DMS114 treated with DMSO at 0.1 percent for 48 hours (cell line): ENCODE measurements around the gene TIMM10.
A peak's percentile ranks its signal among the peaks of the same experiment; 100 is the strongest.

Experiments used
- DNase-seq: peaks from one replicate; lab custom pipeline; 2025; ENCODE audit not compliant: unreplicated experiment; lab: John Stamatoyannopoulos, UW

TIMM10 gene, protein sequence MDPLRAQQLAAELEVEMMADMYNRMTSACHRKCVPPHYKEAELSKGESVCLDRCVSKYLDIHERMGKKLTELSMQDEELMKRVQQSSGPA

GRCh38 chr11:57530596-57531507 is at the start of gene TIMM10:
Gene TIMM10 (minus strand): TSS chr11:57530754. CDS start chr11:57530189, 565 bp downstream.
- peak; percentile 89 for DNase-seq

GRCh38 chr11:57574061-57574460 is 43.5 kb upstream of the TIMM10 start:
- no peak for DNase-seq

DNA sequence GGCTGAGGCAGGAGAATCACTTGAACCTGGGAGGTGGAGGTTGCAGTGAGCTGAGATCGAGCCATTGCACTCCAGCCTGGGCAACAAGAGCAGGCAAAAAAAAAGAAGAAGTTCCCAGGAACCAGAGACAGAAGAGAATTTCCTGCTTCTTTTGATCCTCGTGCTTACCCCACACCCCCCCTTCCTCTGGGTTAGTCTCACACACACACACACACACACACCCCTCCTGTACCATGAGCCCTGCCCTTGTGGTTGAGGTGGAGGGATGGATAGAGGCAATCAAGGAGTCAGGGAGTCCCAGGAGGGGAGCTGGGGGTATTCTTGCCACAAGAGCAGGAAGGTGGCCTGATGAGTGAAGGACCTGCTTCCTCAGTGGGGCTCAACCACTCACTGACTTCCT is 41.1 kb upstream of the TIMM10 start:
- DNase-seq, result no peak

- peak; percentile 30 for DNase-seq
These were observed 37.8 kb upstream of the TIMM10 start for GRCh38 chr11:57568330-57568766.

DNA sequence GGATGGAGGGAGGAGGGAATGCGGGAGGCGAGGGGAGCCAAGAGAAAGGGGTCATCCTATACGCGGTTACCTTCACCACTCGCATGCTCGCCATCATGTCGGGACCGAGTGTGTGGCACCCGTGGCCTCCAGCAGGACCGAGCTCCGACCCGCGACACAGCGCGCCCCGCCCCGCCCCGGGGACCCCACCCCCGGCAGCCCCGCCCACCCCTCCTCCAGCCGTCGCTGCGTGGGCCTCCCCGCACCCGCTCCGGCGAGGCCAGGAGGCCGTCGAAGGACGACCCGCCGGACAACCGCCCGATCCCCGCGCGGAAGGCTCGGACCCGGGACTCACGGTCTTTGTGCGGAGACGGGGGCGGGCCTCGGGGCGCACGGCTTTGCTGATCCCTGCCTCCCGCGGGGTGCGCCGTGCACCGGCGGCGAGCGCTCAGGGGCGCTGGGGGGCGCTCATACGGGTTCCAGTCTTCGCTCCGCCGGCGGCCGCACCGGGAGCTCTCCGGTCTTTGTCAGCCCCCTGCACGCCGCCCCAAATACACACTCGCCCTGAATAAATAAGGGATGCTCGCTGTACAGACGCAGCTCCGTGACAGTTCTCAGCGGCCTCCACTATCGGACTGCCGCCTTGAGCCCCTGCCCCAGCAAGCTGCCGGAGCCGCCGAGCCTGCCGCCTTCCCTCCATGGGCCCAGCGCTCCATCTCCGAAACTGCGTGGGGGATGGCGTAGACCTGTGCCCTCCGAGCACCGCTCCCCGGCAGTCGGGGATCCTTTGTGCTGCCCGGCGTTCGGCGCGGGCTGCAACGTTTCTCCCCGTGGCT is 37.2 kb upstream of the TIMM10 start, which contains the start of gene UBE2L6:
UBE2L6 (minus strand) TSS at position 158 of the 815 bp plus-strand sequence; CDS start at position 97, 61 bp downstream.
- DNase-seq, result no peak

- no peak for DNase-seq
These were observed 36.5 kb upstream of the TIMM10 start for GRCh38 chr11:57566905-57567514.

DNA sequence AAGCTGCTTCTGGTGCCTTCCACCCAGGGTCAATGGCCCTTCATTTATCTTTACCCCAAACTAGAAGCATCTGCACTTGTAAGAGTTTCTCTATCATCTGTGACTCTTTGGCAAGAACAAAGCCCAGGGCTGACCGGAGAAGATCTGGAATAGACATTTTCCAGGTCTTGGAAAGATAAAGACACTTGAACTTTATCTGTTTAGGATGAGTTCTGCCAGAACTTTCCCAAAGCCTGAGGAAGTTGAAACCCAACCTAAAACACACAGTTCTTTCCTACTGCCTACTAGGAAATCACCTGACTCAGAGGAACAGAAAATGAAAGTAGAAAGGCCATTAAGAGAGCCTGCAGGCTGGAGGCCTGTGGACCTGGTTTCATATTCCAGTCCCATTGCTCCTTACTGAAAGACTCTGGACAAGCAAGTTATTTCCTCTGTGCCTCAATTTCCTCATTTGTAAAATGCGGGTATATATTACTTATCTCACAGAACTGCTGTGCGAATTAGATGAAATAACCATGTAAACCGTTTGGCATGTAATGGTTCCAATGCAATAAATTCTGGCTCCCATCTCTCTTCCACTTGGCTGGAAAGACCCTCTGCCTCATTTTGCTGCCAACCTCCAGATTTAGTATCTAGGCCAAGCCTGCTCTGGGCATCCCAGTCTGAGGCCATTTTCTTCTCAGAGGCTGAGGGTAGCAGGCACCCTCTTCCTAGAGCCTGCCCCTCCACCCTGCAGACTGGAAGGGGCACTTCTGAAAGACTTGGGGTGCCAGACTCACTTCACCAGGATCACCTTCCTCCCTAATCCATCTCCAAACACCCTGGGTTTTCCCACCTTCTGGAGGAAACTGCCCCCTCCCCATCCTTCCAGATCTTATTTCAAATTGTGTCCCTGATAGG is 35.7 kb upstream of the TIMM10 start:
- no peak for DNase-seq

- DNase-seq, result no peak
These were observed 32.0 kb upstream of the TIMM10 start for GRCh38 chr11:57562596-57562995.

- no peak for DNase-seq
These were observed 29.6 kb upstream of the TIMM10 start for GRCh38 chr11:57560146-57560545.

DNA sequence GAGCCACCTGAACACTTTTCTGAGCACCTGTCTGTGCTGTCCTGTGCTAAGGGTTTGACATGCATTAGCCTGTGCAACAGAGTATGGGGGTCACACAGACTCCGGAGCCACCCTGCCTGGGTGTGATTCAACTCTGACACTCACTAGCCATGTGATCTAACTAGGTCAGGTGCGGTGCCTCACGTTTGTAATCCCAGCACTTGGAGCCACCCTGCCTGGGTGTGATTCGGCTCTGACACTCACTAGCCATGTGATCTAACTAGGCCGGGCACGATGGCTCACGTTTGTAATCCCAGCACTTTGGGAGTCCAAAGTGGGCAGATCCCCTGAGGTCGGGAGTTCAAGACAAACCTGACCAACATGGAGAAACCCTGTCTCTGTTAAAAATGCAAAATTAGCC is 25.5 kb upstream of the TIMM10 start:
- DNase-seq, result no peak

GRCh38 chr11:57555393-57555792 is 24.8 kb upstream of the TIMM10 start:
- no peak for DNase-seq

GRCh38 chr11:57552479-57552878 is 21.9 kb upstream of the TIMM10 start:
- DNase-seq, result no peak

- DNase-seq, result no peak
These were observed 21.4 kb upstream of the TIMM10 start for GRCh38 chr11:57551941-57552340.

- DNase-seq, result no peak
These were observed 19.4 kb upstream of the TIMM10 start for GRCh38 chr11:57549983-57550382.

DNA sequence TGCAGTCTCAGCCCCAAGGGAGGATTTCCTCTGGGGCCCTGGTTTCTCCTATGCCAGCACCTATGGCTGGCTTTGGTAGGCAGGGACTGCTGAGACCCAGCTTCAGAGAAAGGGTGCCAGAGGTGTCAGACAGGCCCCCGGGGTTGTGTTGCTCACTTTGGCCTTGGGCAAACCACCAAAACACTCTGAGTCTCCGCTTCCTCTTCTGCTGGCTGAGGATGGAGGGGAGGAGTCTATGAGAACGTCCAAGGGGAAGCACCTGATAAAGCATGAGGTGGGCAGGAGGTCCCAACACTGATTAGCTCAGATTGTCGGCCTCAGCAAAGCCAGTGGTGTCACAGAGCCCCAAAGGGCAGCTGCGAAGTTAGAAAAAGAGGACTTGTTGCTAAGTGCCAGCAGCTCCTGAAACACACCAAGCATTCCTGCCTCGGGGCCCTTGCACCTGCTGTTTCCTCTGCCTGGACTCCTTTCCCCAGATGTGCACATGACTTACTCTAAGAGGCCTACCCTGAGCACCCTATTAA is 17.4 kb upstream of the TIMM10 start:
- no peak for DNase-seq

DNA sequence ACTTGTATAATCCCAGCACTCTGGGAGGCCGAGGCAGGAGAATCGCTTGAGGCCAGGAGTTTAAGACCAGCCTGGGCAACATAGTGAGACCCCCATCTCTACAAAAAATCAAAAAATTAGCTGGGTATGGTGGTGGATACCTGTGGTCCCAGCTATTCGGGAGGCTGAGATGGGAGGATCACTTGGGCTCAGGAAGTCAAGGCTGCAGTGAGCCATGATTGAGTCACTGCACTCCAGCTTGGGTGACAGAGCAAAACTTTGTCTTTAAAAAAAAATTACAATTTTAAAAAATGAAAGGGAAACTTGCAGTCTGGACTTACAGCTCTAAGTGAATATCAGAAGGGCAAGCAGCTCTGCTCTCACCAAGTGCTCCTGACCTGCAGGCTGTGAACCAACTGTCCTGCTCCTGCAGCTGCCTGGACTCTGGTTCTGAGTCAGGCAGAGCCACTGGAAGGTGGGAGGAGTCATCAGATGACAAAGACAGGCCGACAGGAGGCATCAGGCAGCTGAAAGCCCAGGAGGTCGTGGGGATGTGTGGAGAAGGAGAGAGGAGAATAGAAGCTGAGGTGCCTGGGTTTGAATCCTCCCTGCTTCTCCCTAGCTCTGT is 16.4 kb upstream of the TIMM10 start:
- DNase-seq, result no peak

- no peak for DNase-seq
These were observed 15.9 kb upstream of the TIMM10 start for GRCh38 chr11:57546451-57546850.

GRCh38 chr11:57545883-57546282 is 15.3 kb upstream of the TIMM10 start:
- DNase-seq, result no peak

- DNase-seq, result no peak
These were observed 14.0 kb upstream of the TIMM10 start for GRCh38 chr11:57544566-57544965.
